Mesenchymal stem cell (in vitro differentiated cells and primary cell): ENCODE measurements around the gene VCAN.

Source experiments
- DNase-seq: peaks from one replicate; pipeline ENCODE4 v3.0.0-alpha.2; 2013
- H2AFZ ChIP-seq: one replicate; pipeline ENCODE4 v1.6.1; 2013; ENCODE audit warnings: low read depth, mild to moderate bottlenecking, control low read depth, inconsistent platforms, low read length, moderate library complexity
- H2AK5ac ChIP-seq: 2 replicates; pipeline ENCODE4 v1.6.1; 2013; ENCODE audit warnings: low read length, moderate library complexity, mild to moderate bottlenecking, inconsistent platforms; ENCODE audit not compliant: severe bottlenecking
- H2BK120ac ChIP-seq: one replicate; pipeline ENCODE4 v1.6.1; 2013; ENCODE audit warnings: low read depth, mild to moderate bottlenecking, inconsistent platforms, low read length, moderate library complexity
- H2BK12ac ChIP-seq, 2 experiments: one replicate each; pipeline ENCODE4 v1.6.1; 2013; ENCODE audit warnings: inconsistent platforms in 2 of 2, low read length in 2 of 2, mild to moderate bottlenecking in 2 of 2, moderate library complexity in 2 of 2, control low read depth in 1 of 2
- H2BK15ac ChIP-seq: one replicate; pipeline ENCODE4 v1.6.1; 2013; ENCODE audit warnings: mild to moderate bottlenecking, low read depth, inconsistent platforms; ENCODE audit not compliant: poor library complexity, severe bottlenecking
- H2BK5ac ChIP-seq: 2 replicates; pipeline ENCODE4 v1.6.1; 2013; ENCODE audit warnings: low read depth, mild to moderate bottlenecking, low read length, control low read depth, inconsistent platforms; ENCODE audit not compliant: poor library complexity, severe bottlenecking
- H3K14ac ChIP-seq, 2 experiments: one replicate each; pipeline ENCODE4 v1.6.1; 2013; ENCODE audit warnings: inconsistent platforms in 2 of 2, low read length in 2 of 2, control low read depth in 1 of 2, mild to moderate bottlenecking in 1 of 2, moderate library complexity in 1 of 2
- H3K18ac ChIP-seq, 2 experiments: one replicate each; pipeline ENCODE4 v1.6.1; 2013; ENCODE audit warnings: inconsistent platforms in 2 of 2, low read length in 2 of 2, control low read depth in 1 of 2, low read depth in 1 of 2, mild to moderate bottlenecking in 1 of 2
- H3K23ac ChIP-seq, 2 experiments: one replicate each; pipeline ENCODE4 v1.6.1; 2013; ENCODE audit warnings: inconsistent platforms in 2 of 2, low read length in 2 of 2, mild to moderate bottlenecking in 2 of 2, moderate library complexity in 2 of 2, control low read depth in 1 of 2
- H3K27ac ChIP-seq: 2 replicates; pipeline ENCODE4 v1.5.1; 2013; ENCODE audit warnings: mild to moderate bottlenecking, moderate library complexity, low read length, control low read depth, inconsistent platforms; ENCODE audit not compliant: poor library complexity, severe bottlenecking
- H3K27me3 ChIP-seq, 2 experiments: 2 replicates each; pipeline versions ENCODE4 v1.6.1 to v1.7.0; 2013; ENCODE audit warnings: low read length in 2 of 2, mild to moderate bottlenecking in 2 of 2, moderate library complexity in 2 of 2, control low read depth in 1 of 2, inconsistent platforms in 1 of 2; ENCODE audit not compliant: control insufficient read depth in 1 of 2, insufficient read depth in 1 of 2
- H3K36me3 ChIP-seq, 2 experiments: 2 replicates each; pipeline versions ENCODE4 v1.6.1 to v1.7.0; 2013; ENCODE audit warnings: low read length in 2 of 2, control low read depth in 1 of 2, inconsistent platforms in 1 of 2, low read depth in 1 of 2, mild to moderate bottlenecking in 1 of 2; ENCODE audit not compliant: insufficient read depth in 2 of 2, control insufficient read depth in 1 of 2
- H3K4ac ChIP-seq, 2 experiments: one replicate each; pipeline ENCODE4 v1.6.1; 2013; ENCODE audit warnings: inconsistent platforms in 2 of 2, low read length in 2 of 2, mild to moderate bottlenecking in 2 of 2, moderate library complexity in 2 of 2, control low read depth in 1 of 2, low read depth in 1 of 2
- H3K4me1 ChIP-seq: 2 replicates; pipeline ENCODE4 v1.6.1; 2013; ENCODE audit warnings: low read depth, low read length, control low read depth; ENCODE audit not compliant: control insufficient read depth, insufficient read depth
- H3K4me2 ChIP-seq: 2 replicates; pipeline ENCODE4 v1.6.1; 2013; ENCODE audit warnings: low read length, mild to moderate bottlenecking, inconsistent platforms; ENCODE audit not compliant: poor library complexity, severe bottlenecking
- H3K4me3 ChIP-seq, 2 experiments: 2 replicates each; pipeline versions ENCODE4 v1.5.1 to v1.7.0; 2013; ENCODE audit warnings: low read length in 2 of 2, mild to moderate bottlenecking in 2 of 2, control low read depth in 1 of 2, low read depth in 1 of 2; ENCODE audit not compliant: insufficient read depth in 1 of 2
- H3K79me1 ChIP-seq: replicated peaks from 2 replicates; pipeline ENCODE4 v1.6.1; 2013; ENCODE audit warnings: mild to moderate bottlenecking, control low read depth, low read length, inconsistent platforms; ENCODE audit not compliant: poor library complexity, severe bottlenecking
- H3K9ac ChIP-seq: 2 replicates; pipeline ENCODE4 v1.7.0; 2013; ENCODE audit warnings: mild to moderate bottlenecking, low read length, moderate library complexity
- H3K9me3 ChIP-seq: 2 replicates; pipeline ENCODE4 v1.7.0; 2013; ENCODE audit warnings: mild to moderate bottlenecking, low read length; ENCODE audit not compliant: control insufficient read depth
- H4K8ac ChIP-seq: one replicate; pipeline ENCODE4 v1.6.1; 2013; ENCODE audit warnings: inconsistent platforms, mild to moderate bottlenecking, low read length, moderate library complexity
- H4K91ac ChIP-seq: one replicate; pipeline ENCODE4 v1.6.1; 2013; ENCODE audit warnings: mild to moderate bottlenecking, low read length, inconsistent platforms
- WGBS: methylation state at CpG from one replicate; pipeline ENCODE4 v1.1.7; 2013; ENCODE audit warnings: mixed read lengths; 5-methylcytosine and 5-hydroxymethylcytosine counted together

The VCAN gene

DNA sequence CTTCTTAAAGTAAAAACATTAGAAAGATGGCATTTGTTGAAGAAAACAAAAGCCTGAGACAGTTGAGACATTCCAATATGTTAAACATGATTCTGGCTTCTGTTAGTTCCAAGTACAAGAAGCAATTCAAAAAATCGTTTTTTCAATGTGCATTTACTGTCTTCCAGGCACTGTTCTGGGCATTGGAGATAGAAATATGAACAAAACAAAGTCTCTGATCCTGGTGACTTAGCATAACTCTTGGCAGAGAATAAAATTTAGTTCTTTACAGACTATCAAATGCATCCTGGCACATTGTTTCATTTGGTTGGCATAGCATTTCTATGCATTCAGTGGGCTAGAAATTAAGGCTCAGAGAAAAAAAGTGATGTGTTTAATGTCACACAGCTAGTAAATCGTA, 77.5 kb downstream of the VCAN start:
- Histone ChIP-seq H2BK15ac (no peak overlapping the region), H4K91ac (no peak overlapping the region), H3K14ac (no peak overlapping the region), H2BK120ac (no peak overlapping the region), H3K36me3 (peaks cover 24 to 63% of the 10 kb centered on the region in 2 experiments), H3K27ac (no peak overlapping the region), H3K4me3 (peak overlapping the region in 1 of 2 experiments; percentile 12), H2BK5ac (no peak overlapping the region), H4K8ac (no peak overlapping the region), H3K23ac (no peak overlapping the region), H3K4me1 (peaks cover 3% of the 10 kb centered on the region), H2BK12ac (no peak overlapping the region), H3K4me2 (no peak overlapping the region), H2AK5ac (no peak overlapping the region), H3K9me3 (no peaks in the 10 kb centered on the region), H3K27me3 (no peaks in the 10 kb centered on the region), H3K9ac (peak overlapping the region; percentile 45), H3K4ac (no peak overlapping the region), H3K79me1 (peaks cover 17% of the 10 kb centered on the region), H3K18ac (no peak overlapping the region), H2AFZ (no peak overlapping the region)
- DNase-seq: no peak
- WGBS: no CpG with 5 or more reads among the region's 2 CpGs

DNA sequence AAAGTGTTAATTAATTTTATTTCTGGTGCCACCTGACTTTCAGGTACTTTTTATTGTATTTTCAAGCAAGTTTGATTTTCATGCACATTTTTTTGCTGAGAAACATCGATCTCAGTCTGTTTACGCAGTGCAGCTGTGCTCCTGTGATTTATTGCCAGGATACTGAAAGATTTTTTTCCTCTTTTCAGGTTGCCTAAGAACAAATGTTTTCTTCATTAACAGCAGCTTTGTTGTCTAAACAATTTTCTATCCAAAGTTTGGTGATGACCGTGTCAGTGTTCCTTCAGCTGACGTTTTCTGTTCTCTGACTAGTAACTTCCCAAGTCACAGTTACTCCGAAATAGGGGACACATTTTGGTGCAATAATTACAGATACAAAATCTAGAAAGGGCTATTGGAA, 78.1 kb downstream of the VCAN start:
- Histone ChIP-seq H3K4me1 (peaks cover 4% of the 10 kb centered on the region), H3K27ac (no peak overlapping the region), H2AFZ (no peak overlapping the region), H3K79me1 (peaks cover 17% of the 10 kb centered on the region), H3K27me3 (no peaks in the 10 kb centered on the region), H4K91ac (no peak overlapping the region), H2AK5ac (peak overlapping the region; percentile 45), H2BK12ac (peak overlapping the region in 1 of 2 experiments; percentile 54), H3K23ac (no peak overlapping the region), H3K4me2 (no peak overlapping the region), H3K14ac (peak overlapping the region in 1 of 2 experiments; percentile 8), H2BK15ac (no peak overlapping the region), H2BK120ac (no peak overlapping the region), H3K36me3 (peaks cover 24 to 66% of the 10 kb centered on the region in 2 experiments), H3K4me3 (no peak overlapping the region), H4K8ac (no peak overlapping the region), H3K9me3 (no peaks in the 10 kb centered on the region), H3K18ac (peak overlapping the region in 1 of 2 experiments; percentile 52), H2BK5ac (no peak overlapping the region), H3K4ac (no peak overlapping the region), H3K9ac (peak overlapping the region; percentile 45)
- WGBS: 65% methylated on average over 5 of the region's 5 CpGs
- DNase-seq: peak; percentile 55

DNA sequence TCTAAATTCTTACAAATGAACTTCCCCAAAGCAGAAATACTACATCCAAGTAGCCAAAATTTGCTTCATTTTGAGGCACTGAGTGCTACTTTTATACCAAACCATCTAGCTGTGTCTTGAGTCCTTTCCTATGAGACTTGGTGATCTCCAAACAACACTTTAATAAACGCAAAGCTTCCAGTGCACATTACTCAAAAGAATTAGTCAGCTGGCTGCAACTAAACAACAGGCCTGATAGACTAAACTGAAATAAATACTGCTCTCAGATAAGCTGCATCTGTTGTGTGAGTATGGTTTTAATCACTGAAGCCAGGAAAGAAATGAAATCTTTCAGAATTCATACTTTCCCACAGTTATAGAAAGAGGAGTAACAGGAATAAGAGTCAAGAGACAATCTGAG, 80.3 kb downstream of the VCAN start:
- peaks cover 13% of the 10 kb centered on the region for H3K79me1 ChIP-seq
- H3K4me3 ChIP-seq: peak overlapping the region in 1 of 2 experiments; percentile 9
- WGBS: 0% methylated on average over 1 of the region's 1 CpG
- H3K23ac ChIP-seq: no peak overlapping the region
- H4K91ac ChIP-seq: no peak overlapping the region
- H2BK12ac ChIP-seq: no peak overlapping the region
- no peak overlapping the region for H3K4ac ChIP-seq
- peak; percentile 71 for DNase-seq
- no peak overlapping the region for H2BK15ac ChIP-seq
- H3K4me2 ChIP-seq: no peak overlapping the region
- H2AK5ac ChIP-seq: no peak overlapping the region
- H2AFZ ChIP-seq: no peak overlapping the region
- H3K4me1 ChIP-seq: peaks cover 4% of the 10 kb centered on the region
- no peak overlapping the region for H3K18ac ChIP-seq
- peaks cover 14 to 67% of the 10 kb centered on the region in 2 experiments for H3K36me3 ChIP-seq
- H2BK120ac ChIP-seq: no peak overlapping the region
- no peaks in the 10 kb centered on the region for H3K27me3 ChIP-seq
- no peaks in the 10 kb centered on the region for H3K9me3 ChIP-seq
- no peak overlapping the region for H3K27ac ChIP-seq
- no peak overlapping the region for H4K8ac ChIP-seq
- no peak overlapping the region for H3K14ac ChIP-seq
- H3K9ac ChIP-seq: peak overlapping the region; percentile 81
- H2BK5ac ChIP-seq: no peak overlapping the region

DNA sequence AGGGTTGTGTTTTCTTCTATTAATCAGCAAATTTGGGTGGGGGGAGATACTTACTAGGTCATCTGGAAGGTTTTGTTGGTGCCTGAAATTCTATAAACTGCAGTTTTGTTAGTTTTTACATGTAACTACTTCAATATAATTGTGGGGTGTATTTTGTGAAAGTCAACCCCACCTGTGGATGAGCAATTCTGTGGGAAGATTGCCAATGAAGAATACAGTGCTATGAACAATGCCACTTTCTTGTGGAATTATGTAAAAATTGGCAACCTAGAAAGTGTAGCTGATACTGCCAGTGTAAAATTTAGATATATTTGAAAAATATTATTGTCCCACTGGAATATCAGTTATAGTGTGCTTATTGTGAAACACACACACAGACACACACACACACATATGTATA, 80.7 kb downstream of the VCAN start:
- Histone ChIP-seq H3K4me3 (peak overlapping the region in 1 of 2 experiments; percentile 9), H3K18ac (no peak overlapping the region), H4K91ac (no peak overlapping the region), H3K27me3 (no peaks in the 10 kb centered on the region), H3K36me3 (peaks cover 10 to 67% of the 10 kb centered on the region in 2 experiments), H3K14ac (no peak overlapping the region), H2BK5ac (no peak overlapping the region), H3K9me3 (no peaks in the 10 kb centered on the region), H2BK15ac (no peak overlapping the region), H3K23ac (no peak overlapping the region), H2AFZ (no peak overlapping the region), H3K9ac (peak overlapping the region; percentile 81), H2BK120ac (no peak overlapping the region), H3K79me1 (peaks cover 9% of the 10 kb centered on the region), H2AK5ac (no peak overlapping the region), H3K4me1 (peaks cover 4% of the 10 kb centered on the region), H3K4me2 (no peak overlapping the region), H4K8ac (no peak overlapping the region), H2BK12ac (no peak overlapping the region), H3K27ac (no peak overlapping the region), H3K4ac (no peak overlapping the region)
- DNase-seq: no peak
